K562 (cell line): ENCODE results near the gene KLB. TPM values are rescaled to one million over a fixed set of nuclear protein-coding genes. Genes with fewer than 3 reads are reported as not detected.
A peak's percentile ranks its signal among the peaks of the same experiment; 100 is the strongest.

Experiments used
- ATAC-seq: fragments of 200-7000 bp; cut with Tn5 transposase; 3 replicates; pipeline ENCODE4 v1.9.1; 2020; ENCODE audit warnings: moderate library complexity
- BruUV-seq: library from RNA; stranded (reverse); fragments of 400-500 nt; replicated peaks from 2 replicates; lab custom pipeline; 2021; lab: Mats Ljungman, UMichigan
- CTCF ChIA-PET: fragments of 300-600 bp; formaldehyde crosslinking; extraction: SDS; loops from one replicate; lab custom pipeline; 2021; ENCODE audit warnings: low intra/inter-chr PET ratio; lab: Yijun Ruan, JAX
- POLR2A ChIA-PET: fragments of 300-600, 350-650 bp; sonication (Branson Sonifier 250); formaldehyde crosslinking; extraction: SDS; loops from one replicate; lab custom pipeline; 2021; ENCODE audit warnings: antibody characterized with exemption, inconsistent platforms; lab: Yijun Ruan, JAX
- DNase-seq, 4 experiments: peaks; one replicate each; pipeline versions ENCODE4 v3.0.0 to v3.0.0-alpha.2; 2011 to 2018; ENCODE audit warnings: low spot score in 3 of 4, mixed read lengths in 3 of 4; ENCODE audit errors: extremely low read depth in 1 of 4
- FAIRE-seq: peaks from 2 replicates; lab custom pipeline; 2011; peaks lifted over from hg19 to GRCh38; lab: Jason Lieb, UNC
- H2AFZ ChIP-seq: 2 replicates; pipeline ENCODE4 v1.6.0; 2011; ENCODE audit warnings: low read depth, low read length, control low read depth, inconsistent platforms
- H3K27ac ChIP-seq: fragments of 200-600 bp; 3 replicates; pipeline ENCODE4 v1.8.0; 2011; ENCODE audit warnings: low read depth, mild to moderate bottlenecking, control low read depth, inconsistent platforms, low read length, moderate library complexity, mixed read lengths; ENCODE audit errors: extremely low read depth
- H3K27me3 ChIP-seq, 2 experiments: fragments of 300-600 bp in 1 of 2; 2 replicates in 1 of 2; 3 replicates in 1 of 2; pipeline versions ENCODE4 v1.6.0 to v1.8.0; 2011; ENCODE audit warnings: inconsistent platforms in 2 of 2, low read length in 2 of 2, mild to moderate bottlenecking in 1 of 2, mixed read lengths in 1 of 2, moderate library complexity in 1 of 2; ENCODE audit not compliant: control insufficient read depth in 2 of 2, insufficient read depth in 2 of 2
- H3K36me3 ChIP-seq: fragments of 300-600 bp; 3 replicates; pipeline ENCODE4 v1.8.0; 2011; ENCODE audit warnings: mild to moderate bottlenecking, low read length, inconsistent platforms; ENCODE audit not compliant: control insufficient read depth, insufficient read depth
- H3K4me1 ChIP-seq, 2 experiments: fragments of 200-600 bp in 1 of 2; replicated peaks in 1 of 2; 2 replicates in 1 of 2; 3 replicates in 1 of 2; pipeline versions ENCODE4 v1.5.1 to v1.8.0; 2011; ENCODE audit warnings: inconsistent platforms in 2 of 2, low read length in 2 of 2, mild to moderate bottlenecking in 1 of 2, mixed read lengths in 1 of 2, moderate library complexity in 1 of 2; ENCODE audit not compliant: control insufficient read depth in 2 of 2, insufficient read depth in 2 of 2
- H3K4me2 ChIP-seq: 2 replicates; pipeline ENCODE4 v1.6.1; 2011; ENCODE audit warnings: low read length, control low read depth, inconsistent platforms, mixed read lengths; ENCODE audit not compliant: insufficient read depth
- H3K4me3 ChIP-seq: fragments of 200-600 bp; sonication (generic), shearing (Covaris generic); 2 replicates; pipeline ENCODE4 v1.5.1; 2016; ENCODE audit warnings: control low read depth, inconsistent platforms
- H3K79me2 ChIP-seq: fragments of 200-600 bp; 3 replicates; pipeline ENCODE4 v1.8.0; 2011; ENCODE audit warnings: low read length, inconsistent platforms; ENCODE audit not compliant: control insufficient read depth, insufficient read depth
- H3K9ac ChIP-seq, 2 experiments: 2 replicates each; pipeline versions ENCODE4 v1.6.0 to v1.6.1; 2011; ENCODE audit warnings: low read depth in 2 of 2, low read length in 2 of 2, control low read depth in 1 of 2, inconsistent platforms in 1 of 2, mild to moderate bottlenecking in 1 of 2, mixed read lengths in 1 of 2; ENCODE audit not compliant: insufficient read depth in 1 of 2
- H3K9me1 ChIP-seq: one replicate; pipeline ENCODE4 v1.6.0; 2011; ENCODE audit warnings: inconsistent platforms, mild to moderate bottlenecking, low read length, moderate library complexity; ENCODE audit not compliant: control insufficient read depth, insufficient read depth
- H3K9me3 ChIP-seq: replicated peaks from 2 replicates; pipeline ENCODE4 v1.5.1; 2011; ENCODE audit warnings: low read depth, low read length, inconsistent platforms; ENCODE audit not compliant: control insufficient read depth, insufficient read depth
- H4K20me1 ChIP-seq: replicated peaks from 2 replicates; pipeline ENCODE4 v1.6.1; 2011; ENCODE audit warnings: low read length, inconsistent platforms, mixed read lengths; ENCODE audit not compliant: control insufficient read depth, insufficient read depth
- CAMTA2 ChIP-seq: fragments of 250-450 bp; sonication (Bioruptor Pico); conservative IDR thresholded peaks from 2 replicates; pipeline ENCODE4 v1.5.1; 2022
- DLX4 ChIP-seq: fragments of 250-450 bp; sonication (Bioruptor Pico); IDR thresholded peaks from 2 replicates; pipeline ENCODE4 v1.6.1; 2021; ENCODE audit warnings: mild to moderate bottlenecking
- FOXK1 ChIP-seq: sonication (generic); formaldehyde crosslinking; IDR thresholded peaks from 2 replicates; pipeline ENCODE4 v1.8.0; 2022; ENCODE audit warnings: missing genetic modification reagents, mild to moderate bottlenecking, borderline replicate concordance
- GABPB2 ChIP-seq: fragments of 250-450 bp; sonication (Bioruptor Pico); conservative IDR thresholded peaks from 2 replicates; pipeline ENCODE4 v1.5.1; 2021; ENCODE audit warnings: mild to moderate bottlenecking
- KDM4B ChIP-seq, 2 experiments: fragments of 450-650 bp in 1 of 2; sonication (generic) in 1 of 2; IDR thresholded peaks; 2 replicates each; pipeline ENCODE4 v1.6.1; 2016 to 2017; ENCODE audit warnings: borderline replicate concordance in 2 of 2, antibody characterized with exemption in 1 of 2, low read depth in 1 of 2, mild to moderate bottlenecking in 1 of 2
- NR2C1 ChIP-seq, 2 experiments: fragments of 450-650 bp; IDR thresholded peaks; 2 replicates each; pipeline ENCODE4 v1.6.1; 2017; ENCODE audit warnings: mild to moderate bottlenecking in 2 of 2, antibody characterized with exemption in 1 of 2, inconsistent platforms in 1 of 2, missing compliant biosample characterization in 1 of 2, missing genetic modification characterization in 1 of 2
- NUFIP1 ChIP-seq: fragments of 450-650 bp; IDR thresholded peaks from 2 replicates; pipeline ENCODE4 v1.6.1; 2018; ENCODE audit not compliant: partially characterized antibody
- RAD21 ChIP-seq, 2 experiments: fragments of 250-450 bp in 1 of 2; fragments of 450-650 bp in 1 of 2; sonication (Bioruptor Pico) in 1 of 2; formaldehyde crosslinking in 1 of 2; IDR thresholded peaks in 1 of 2; conservative IDR thresholded peaks in 1 of 2; 2 replicates each; pipeline versions ENCODE4 v1.4.0 to v1.8.0; 2020 to 2022; ENCODE audit warnings: mild to moderate bottlenecking in 2 of 2, moderate library complexity in 1 of 2
- SIN3B ChIP-seq: fragments of 450-650 bp; IDR thresholded peaks from 2 replicates; pipeline ENCODE4 v1.6.1; 2017; ENCODE audit warnings: low read depth, mild to moderate bottlenecking, moderate library complexity
- SMAD2 ChIP-seq: fragments of 150-350 bp; IDR thresholded peaks from 2 replicates; pipeline ENCODE4 v1.6.1; 2014; ENCODE audit warnings: low read depth, mild to moderate bottlenecking, low read length
- SOX6 ChIP-seq: fragments of 450-650 bp; IDR thresholded peaks from 2 replicates; pipeline ENCODE4 v1.6.1; 2014; ENCODE audit warnings: mild to moderate bottlenecking
- THAP12 ChIP-seq: fragments of 250-450 bp; sonication (Bioruptor Pico); IDR thresholded peaks from 2 replicates; pipeline ENCODE4 v1.9.0; 2021; ENCODE audit warnings: mild to moderate bottlenecking, inconsistent platforms
- ZNF785 ChIP-seq: fragments of 250-450 bp; sonication (Bioruptor Pico); IDR thresholded peaks from 2 replicates; pipeline ENCODE4 v1.4.0; 2020; ENCODE audit warnings: mild to moderate bottlenecking
- WGBS: fragments of 100-300 bp; shearing (Covaris generic); methylation state at CpG from one replicate; pipeline ENCODE4 v1.1.6; 2016; ENCODE audit warnings: low coverage, mixed read lengths; ENCODE audit not compliant: insufficient coverage; ENCODE audit errors: missing lambda C conversion rate; 5-methylcytosine and 5-hydroxymethylcytosine counted together
- in situ Hi-C: fragments of 300-500 bp; cut with MboI; formaldehyde crosslinking; loops from 4 replicates; pipeline ENCODE4 v1.15.0; 2018; ENCODE audit warnings: inconsistent platforms, mixed read lengths
- intact Hi-C: fragments of 100-400 bp; cut with micrococcal nuclease; formaldehyde crosslinking; loops from 2 replicates; pipeline ENCODE4 v1.14.2; 2022
- polyA plus RNA-seq, 8 experiments: library from polyadenylated mRNA; depleted of rRNA in 4 of 8; stranded (reverse) in 5 of 8; unstranded in 3 of 8; fragments of >200 nt; fragmentation: Nextera tagmentation in 2 of 8; fragmentation: Illumina TruSeq in 1 of 8; extraction: Ambion mirVana in 2 of 8; extraction: Trizol in 1 of 8; gene quantifications; 2 replicates each; pipeline versions ENCODE4 v1.2.1 to v1.2.3, GENCODE V29; 2011 to 2014; ENCODE audit warnings: inconsistent platforms in 1 of 8, missing spikeins in 1 of 8
- total RNA-seq, 7 experiments: library from RNA; depleted of rRNA in 6 of 7; stranded (reverse); fragments of >200 nt in 6 of 7; fragmentation: Illumina TruSeq in 2 of 7; extraction: Trizol in 2 of 7; gene quantifications; 2 replicates each; pipeline versions ENCODE4 v1.2.1 to v1.2.3, GENCODE V29; 2011 to 2021; ENCODE audit warnings: low replicate concordance in 1 of 7

Gene KLB
- total and polyA plus RNA-seq, 9 of the 15 experiments (the other 6 are each of a cell fraction or from before 2014, with no cell fraction given): 0.04 to 0.13 TPM; not detected in 7

DNA sequence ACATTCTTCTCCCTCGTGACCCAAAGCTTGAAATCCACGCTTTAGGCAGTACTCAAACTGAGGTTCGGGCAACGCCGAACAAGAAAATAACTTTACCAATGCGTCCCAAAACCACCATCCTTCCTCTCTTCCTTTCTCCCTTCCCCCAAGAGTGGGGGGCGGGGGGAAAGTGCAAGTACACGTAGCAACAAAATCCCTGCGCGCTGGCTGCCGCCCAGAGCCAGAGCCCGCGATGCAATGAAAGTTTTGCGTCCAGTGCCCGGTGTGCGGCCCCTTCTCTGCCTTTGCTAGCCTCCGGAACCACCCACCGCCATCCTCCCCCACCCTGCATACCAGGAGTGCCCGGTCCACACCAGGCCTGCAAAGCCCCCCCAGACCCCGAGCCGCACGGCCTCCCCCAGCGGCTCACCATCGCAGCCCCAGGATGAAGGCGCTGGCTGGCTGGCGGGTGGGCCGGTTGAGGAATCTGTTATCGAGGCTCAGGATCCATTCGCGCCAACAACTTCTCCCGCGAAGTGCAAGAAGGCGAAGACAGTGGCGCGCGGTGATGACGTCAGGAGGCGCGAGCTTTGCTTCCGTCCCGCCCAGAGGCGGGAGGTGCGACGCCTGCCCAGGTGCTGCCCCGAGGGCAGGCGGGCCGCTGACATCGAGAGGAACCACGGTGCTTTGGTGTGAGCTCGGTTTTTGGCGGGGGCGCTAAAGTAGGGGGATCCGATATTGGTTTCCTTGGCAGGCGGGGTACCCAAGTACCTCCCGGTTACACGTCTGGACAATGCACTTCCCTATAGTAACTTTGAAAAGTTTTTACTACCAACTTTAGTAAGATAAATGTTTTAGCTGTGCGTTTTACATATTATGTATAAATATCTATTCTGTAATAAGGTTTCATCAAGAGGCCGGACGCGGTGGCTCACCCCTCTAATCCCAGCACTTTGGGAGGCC is 40.6 kb upstream of the KLB start, which contains the start of gene RFC1 (continued):
- TF ChIP-seq NR2C1 (IDR thresholded peaks at IDR 0.05) (no peak), NR2C1 (tag; IDR thresholded peaks at IDR 0.05) (peak; percentile 56; the same call in 1 of the 2 replicates), CAMTA2 (CRISPR knock-in tag) (no peak), SIN3B (peak; percentile 85), KDM4B (IDR thresholded peaks at IDR 0.05; ENCODE audit: borderline replicate concordance in 2 of 2, low read depth in 1 of 2) (no peak; a peak in 1 of 4 replicates), SMAD2 (no peak)

- ChIA-PET CTCF (no interaction called here), POLR2A (interaction anchor here (0.6 to 2.2 kb wide), 4 partner anchors 11 to 109 kb away, joined by 3 to 9 read pairs (median 4); no protein-coding TSS in a partner anchor)
- WGBS: 67% methylated on average over 6 of the region's 6 CpGs
- Histone ChIP-seq H3K4me2 (no peak overlapping the region), H2AFZ (no peak overlapping the region), H3K4me1 (peaks cover 3 to 9% of the 10 kb centered on the region in 2 experiments; a peak in 3 of 5 replicates), H3K4me3 (no peak overlapping the region), H3K27me3 (no peaks in the 10 kb centered on the region), H3K9me1 (no peaks in the 10 kb centered on the region), H3K27ac (no peak overlapping the region), H3K9ac (no peak overlapping the region), H3K36me3 (no peaks in the 10 kb centered on the region), H3K79me2 (peaks cover 40% of the 10 kb centered on the region), H3K9me3 (peaks cover 3% of the 10 kb centered on the region; the same call in 1 of the 2 replicates), H4K20me1 (no peaks in the 10 kb centered on the region)
- intact Hi-C loops (no loop called here), in situ Hi-C loops (no loop called here)
- TF ChIP-seq NUFIP1 (no peak), DLX4 (CRISPR knock-in tag) (no peak), FOXK1 (no peak), RAD21 (CRISPR knock-in tag; conservative IDR thresholded peaks at IDR 0.05 in 1 of 2, IDR thresholded peaks at IDR 0.05 in 1 of 2) (no peak), THAP12 (CRISPR knock-in tag) (no peak), ZNF785 (CRISPR knock-in tag) (no peak), SOX6 (no peak), GABPB2 (CRISPR knock-in tag) (no peak)
- ATAC-seq (no peak), DNase-seq (no peak), FAIRE-seq (no peak)
- BruUV-seq: TSS peak; percentile 79
Measured at GRCh38 chr4:39367166-39367565, 39.6 kb upstream of the KLB start.
